Activated CD8-positive, alpha-beta T cell treated with anti-CD3 and anti-CD28 coated beads, Interleukin-2, amount 10 ng/mL, durations not matched to agents 7 days and 5 days (primary cell): ENCODE measurements around the gene CARS2. TPM values are rescaled to one million over a fixed set of nuclear protein-coding genes. Genes with fewer than 3 reads are reported as not detected.

Source experiments
- total RNA-seq, 2 experiments: library from RNA; stranded (reverse); gene quantifications; one replicate each; pipeline ENCODE4 v1.2.3, GENCODE V29; 2021

Gene CARS2
- total RNA-seq, 2 experiments from 2014 or later: 73.1 to 79.9 TPM

Other genes with a start within 250 kb of the CARS2 start
- 1 to 10 TPM; 3.9 to 4.2 TPM for gene RAB20, start 144.4 kb downstream of the CARS2 start, total RNA-seq
- gene NAXD, start 90.6 kb downstream of the CARS2 start, total RNA-seq: 10 to 100 TPM; 23.7 to 24.3 TPM
- gene ING1, start 7.6 kb upstream of the CARS2 start, total RNA-seq: 10 to 100 TPM; 19.8 to 21.4 TPM
- 10 to 100 TPM; 83.9 to 86.3 TPM for gene ANKRD10, start 209.0 kb upstream of the CARS2 start, total RNA-seq